OCI-LY3 (cell line): ENCODE data around the gene ASNS.

Experiments used
- CTCF ChIP-seq: fragments of 200-600, 300-600 bp; sonication (generic); IDR thresholded peaks from 2 replicates; pipeline ENCODE4 v1.5.1; 2014; ENCODE audit warnings: antibody characterized with exemption, low read length, low read depth
- EZH2phosphoT487 ChIP-seq: fragments of 200-600 bp; shearing (Covaris generic); IDR thresholded peaks from 2 replicates; pipeline ENCODE4 v1.6.1; 2018; ENCODE audit warnings: antibody characterized with exemption, mixed run types, low read depth

GRCh38 chr7:97858221-97858620 lies 14.0 kb downstream of the ASNS start:
- TF ChIP-seq CTCF: no peak
- no peak for TF ChIP-seq EZH2phosphoT487
